Measurements from ENCODE around the gene AMPD1.

The AMPD1 gene

GRCh38 chr1:114627107-114627506 is 68.2 kb downstream of the AMPD1 start:
- no peak for DNase-seq

DNA sequence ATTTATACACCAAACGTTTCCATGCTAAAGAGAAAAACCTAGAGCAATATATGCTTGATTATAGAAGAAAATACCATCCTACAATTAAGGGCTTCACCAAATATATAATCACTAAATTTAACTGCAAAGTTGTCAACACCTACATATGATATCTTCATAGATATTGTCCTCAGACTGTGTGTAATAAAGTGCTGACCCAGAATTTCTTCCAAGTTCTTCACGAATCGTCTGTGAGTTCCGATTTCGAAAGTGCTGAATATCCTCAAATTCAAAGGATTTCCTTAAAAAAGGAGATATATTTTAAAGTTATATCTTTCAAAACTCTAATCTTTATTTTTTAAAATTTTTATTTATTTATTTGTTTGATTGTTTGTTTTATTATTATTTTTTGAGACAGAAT is 72.0 kb downstream of the AMPD1 start:
- no peak for DNase-seq
